GM19238 (cell line): ENCODE data around the gene CHST3.
"Not testable (repeated sequence)": the region's sequence is repeated elsewhere in the genome, so short reads cannot be mapped to it uniquely, and the experiment has no call there.

Experiments used
- DNase-seq: peaks from one replicate; pipeline ENCODE4 v3.0.0; 2011; ENCODE audit warnings: low spot score; ENCODE audit not compliant: insufficient read length

CHST3 gene

GRCh38 chr10:71988895-71989294, 24.7 kb downstream of the CHST3 start:
- DNase-seq = not testable (repeated sequence)

DNA sequence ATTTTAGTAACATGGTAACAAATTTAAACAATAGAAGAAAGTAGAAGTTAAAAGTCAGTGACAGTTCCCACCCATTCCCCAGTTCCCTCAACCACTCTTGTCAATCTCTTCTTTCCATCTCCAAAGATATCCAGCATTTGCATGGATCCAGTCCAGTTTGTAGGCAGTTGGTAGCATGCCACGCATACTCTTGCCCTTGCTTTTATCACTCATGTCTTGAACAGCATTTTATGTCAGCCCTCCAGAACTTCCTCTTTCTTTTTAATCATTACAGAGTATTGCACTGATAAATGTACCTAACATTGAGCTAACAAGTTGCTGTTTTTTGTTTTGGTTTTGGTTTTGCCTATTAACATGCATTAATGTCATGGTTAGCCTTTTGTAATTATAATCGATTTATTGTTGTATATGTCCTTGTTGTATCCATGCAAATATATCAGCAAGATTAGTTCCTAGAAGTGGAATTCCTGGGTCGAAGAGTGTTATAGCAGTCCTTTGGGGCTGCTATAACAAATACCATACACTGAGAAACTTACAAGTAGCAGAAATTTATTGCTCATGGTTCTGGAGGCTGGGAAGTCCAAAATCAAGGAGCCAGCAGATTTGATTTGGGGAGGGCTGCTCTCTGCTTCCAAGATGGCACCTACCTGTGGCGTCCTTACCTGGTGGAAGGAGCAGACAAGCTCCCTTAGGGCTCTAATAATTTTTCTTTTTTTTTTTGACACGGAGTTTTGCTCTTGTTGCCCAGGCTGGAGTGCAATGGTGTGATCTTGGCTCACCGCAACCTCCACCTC, 25.7 kb downstream of the CHST3 start:
- DNase-seq = no peak

DNA sequence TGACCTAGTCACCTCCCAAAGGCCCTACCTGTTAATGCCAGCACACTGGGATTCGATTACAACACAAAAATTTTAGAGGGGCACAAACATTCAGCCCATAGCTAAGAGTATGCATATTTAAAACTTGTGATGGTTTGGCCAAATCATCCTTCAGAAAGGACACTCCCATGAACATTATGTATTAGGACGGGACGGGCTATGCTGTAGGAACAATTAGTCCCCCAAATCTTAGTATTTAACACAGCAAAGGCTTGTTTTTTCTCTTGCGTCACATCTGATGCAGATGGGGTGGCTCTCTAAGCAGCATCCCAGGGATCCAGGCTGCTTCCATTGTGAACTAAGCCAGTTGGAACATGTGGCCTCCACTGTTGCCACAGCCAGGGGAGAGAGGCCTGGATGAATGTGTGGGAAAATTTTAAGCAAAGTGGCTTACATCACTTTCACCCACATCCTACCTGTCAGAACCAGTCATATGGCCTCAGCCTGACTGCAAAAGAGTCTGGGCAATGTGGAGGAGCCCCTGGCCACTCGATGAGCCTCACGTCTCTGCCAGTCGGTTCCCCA, 26.6 kb downstream of the CHST3 start:
- DNase-seq = no peak

DNA sequence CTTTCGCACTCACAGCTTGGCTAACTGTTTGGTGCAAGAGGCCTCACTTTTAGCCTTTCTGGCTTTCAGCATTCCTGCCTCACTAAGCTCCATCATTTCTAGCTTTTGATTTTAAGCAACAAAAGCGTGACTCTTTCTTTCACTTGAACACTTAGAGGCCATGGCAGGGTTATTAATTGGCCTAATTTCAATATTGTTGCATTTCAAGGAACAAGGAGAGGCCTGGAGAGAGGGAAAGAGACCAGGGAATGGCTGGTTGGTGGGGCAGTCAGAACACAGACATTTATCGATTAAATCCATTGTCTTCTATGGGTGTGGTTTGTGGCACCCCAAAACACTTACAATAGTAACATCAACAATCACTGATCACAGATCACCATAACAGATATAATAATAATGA, 31.3 kb downstream of the CHST3 start:
- no peak for DNase-seq

DNA sequence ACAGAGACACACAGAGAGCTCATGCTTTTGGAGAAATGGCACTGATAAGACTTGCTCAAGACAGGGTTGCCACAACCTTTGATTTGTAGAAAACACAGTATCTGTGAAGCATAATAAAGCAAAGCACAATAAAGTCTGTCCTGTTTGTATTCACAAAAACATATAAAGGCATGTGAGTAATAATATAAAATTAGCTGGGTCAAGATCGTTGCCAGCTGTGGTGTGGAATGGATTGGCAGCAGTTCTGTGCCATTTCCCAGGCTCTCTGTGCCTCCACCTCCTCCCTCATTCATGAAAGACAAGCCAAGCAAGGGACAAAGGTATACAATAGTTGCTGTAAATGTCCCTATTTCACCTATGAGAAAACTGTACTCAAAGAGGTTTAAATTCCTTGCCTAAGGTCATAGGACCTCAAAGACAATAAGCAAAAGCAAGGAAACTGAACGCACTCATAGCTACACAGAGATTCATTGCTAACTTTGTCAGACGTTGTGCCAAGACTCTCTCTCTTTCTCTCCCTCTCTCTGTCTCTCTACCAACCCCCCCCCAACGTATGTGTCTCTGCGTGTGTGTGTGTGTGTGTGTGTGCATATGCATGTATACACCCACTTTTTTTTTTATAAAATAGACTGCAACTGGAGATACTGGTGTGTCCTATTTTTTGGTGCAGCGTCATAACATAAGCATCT, 31.8 kb downstream of the CHST3 start:
- no peak for DNase-seq

DNA sequence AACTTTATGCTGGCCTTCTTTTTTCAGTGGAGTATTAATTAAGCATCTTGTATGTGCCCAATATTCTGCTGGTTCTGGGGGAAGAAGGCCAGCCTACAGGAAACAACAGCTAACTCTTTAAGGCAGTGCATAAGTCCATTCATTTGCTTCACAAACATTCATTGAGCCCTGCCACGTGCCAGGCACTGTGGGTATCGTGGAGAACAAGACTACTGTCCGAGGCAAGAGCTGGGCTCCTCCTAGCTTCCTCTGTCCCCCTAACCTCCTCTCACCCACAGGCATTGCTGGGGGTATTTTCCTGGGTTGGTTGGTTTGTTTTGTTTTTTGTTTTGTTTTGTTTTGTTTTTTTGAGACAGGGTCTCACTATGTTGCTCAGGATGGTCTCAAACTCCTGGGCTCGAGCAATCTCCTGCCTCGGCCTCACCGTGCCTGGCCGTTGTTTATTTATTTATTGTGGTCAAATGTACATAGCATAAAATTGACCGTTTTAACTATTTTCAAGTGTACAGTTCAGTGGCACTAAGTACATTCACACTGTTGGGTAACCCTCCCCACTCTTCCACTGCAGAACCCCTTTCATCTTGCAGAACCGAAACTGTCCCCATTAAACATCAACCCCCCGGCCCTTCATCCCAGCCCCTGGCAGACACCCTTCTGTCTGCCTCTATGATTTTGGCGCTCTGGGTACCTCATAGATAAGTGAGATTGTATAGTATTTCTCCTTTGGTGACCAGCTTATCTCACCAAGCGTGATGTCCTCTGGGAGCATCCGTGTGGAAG, 32.6 kb downstream of the CHST3 start:
- no peak for DNase-seq

DNA sequence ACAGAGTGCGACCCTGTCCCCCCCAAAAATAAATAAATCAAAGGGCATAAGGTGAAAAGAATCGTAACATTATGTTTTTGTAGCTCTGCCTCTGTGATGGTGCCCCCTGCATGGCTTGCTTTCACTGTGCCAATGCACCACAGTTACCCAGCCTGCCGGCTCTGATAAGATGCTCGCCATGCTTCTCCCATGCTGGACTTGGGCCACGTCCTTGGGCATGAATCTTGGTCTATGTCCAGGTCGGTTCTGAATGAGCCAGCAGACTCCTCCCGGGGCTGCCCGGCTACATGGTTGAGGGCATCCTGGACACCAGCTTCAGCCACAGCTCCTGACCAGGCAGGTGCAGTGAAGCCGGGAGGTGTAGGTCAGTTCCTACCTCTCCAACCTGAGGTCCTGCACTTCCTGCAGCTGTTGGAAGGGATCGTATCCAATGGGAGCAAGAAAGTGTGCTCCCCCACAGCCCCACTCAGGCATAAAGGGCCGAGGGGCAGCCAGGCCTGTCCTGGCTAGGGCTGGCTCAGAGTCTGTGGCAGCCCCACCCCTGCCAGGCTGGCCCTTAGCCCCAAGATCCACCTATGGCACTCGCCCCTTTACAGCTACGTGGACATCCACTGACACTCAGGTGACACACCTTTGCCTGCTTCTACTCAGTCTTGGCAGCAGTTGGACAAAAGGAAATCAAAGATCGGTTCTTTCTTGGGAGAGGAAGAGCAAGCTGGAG, 34.1 kb downstream of the CHST3 start:
- DNase-seq = no peak

DNA sequence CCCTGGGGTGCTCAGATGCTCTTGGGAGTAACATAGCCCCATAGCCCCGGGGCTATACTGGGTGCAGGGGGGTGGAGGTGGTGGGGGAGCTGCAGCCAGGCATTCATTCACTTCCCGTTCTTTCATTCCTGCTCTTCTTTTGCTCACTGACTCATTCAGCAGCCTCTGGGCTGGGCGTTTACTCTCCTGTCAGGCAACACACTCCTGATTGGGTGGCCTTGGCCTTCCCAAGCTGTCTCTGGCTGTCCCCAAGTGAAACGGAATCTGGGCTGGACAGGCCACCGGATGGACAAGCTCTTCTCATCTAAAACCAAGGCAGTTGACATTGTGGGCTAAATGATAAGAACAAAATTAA, 34.6 kb downstream of the CHST3 start:
- DNase-seq = no peak

- DNase-seq = no peak
Measured at GRCh38 chr10:71999360-72000072, 35.3 kb downstream of the CHST3 start.

- no peak for DNase-seq
Measured at GRCh38 chr10:72000073-72001032, 36.2 kb downstream of the CHST3 start.

- DNase-seq = no peak
Measured at GRCh38 chr10:72001033-72001395, 36.8 kb downstream of the CHST3 start.

DNA sequence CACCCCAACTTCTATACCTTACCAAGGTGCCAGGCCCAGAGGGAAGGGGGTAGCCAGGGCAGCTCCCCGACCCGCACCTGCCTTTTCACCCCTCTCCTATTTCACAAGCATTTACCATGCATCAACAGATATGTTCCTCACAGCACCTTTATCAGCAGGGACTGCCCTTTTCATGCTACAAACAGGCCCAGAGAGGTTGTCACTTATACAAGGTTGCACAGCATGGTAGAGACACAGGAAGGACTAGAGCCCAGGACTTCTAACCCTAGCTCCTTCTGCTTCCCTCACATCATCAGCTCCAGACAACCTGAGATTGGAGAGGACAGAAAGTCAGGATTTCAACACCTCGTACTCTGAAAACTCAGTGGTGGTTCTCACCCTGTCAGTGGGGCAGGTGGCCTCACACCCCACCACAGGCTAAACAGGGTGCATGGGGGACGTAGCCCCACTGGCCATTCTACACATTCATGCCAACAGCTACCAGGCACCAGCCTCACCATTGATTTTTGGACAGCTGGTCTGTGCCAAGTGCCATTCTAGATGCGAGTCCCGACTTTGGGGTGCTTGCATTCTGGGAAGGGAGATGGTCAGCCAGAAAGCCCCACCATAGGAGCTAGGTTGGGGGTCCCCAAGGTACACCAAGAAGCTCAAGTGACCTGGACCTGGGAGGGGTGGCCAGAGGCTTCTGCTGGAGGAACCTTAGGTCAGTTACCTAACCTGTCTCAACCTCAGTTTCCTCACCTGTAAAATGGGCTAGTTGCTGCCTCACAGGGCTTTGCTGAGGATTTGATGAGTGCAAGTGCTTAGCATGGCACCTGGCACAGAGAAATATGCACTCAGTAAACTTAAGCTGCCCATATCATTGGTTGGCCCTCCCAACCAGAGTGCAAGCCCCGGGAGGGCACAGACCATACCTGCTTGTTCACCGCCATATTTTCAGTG, 38.4 kb downstream of the CHST3 start:
- DNase-seq = no peak

- DNase-seq = no peak
Measured at GRCh38 chr10:72006026-72006425, 41.8 kb downstream of the CHST3 start.

- no peak for DNase-seq
Measured at GRCh38 chr10:72007246-72007892, 43.2 kb downstream of the CHST3 start.

DNA sequence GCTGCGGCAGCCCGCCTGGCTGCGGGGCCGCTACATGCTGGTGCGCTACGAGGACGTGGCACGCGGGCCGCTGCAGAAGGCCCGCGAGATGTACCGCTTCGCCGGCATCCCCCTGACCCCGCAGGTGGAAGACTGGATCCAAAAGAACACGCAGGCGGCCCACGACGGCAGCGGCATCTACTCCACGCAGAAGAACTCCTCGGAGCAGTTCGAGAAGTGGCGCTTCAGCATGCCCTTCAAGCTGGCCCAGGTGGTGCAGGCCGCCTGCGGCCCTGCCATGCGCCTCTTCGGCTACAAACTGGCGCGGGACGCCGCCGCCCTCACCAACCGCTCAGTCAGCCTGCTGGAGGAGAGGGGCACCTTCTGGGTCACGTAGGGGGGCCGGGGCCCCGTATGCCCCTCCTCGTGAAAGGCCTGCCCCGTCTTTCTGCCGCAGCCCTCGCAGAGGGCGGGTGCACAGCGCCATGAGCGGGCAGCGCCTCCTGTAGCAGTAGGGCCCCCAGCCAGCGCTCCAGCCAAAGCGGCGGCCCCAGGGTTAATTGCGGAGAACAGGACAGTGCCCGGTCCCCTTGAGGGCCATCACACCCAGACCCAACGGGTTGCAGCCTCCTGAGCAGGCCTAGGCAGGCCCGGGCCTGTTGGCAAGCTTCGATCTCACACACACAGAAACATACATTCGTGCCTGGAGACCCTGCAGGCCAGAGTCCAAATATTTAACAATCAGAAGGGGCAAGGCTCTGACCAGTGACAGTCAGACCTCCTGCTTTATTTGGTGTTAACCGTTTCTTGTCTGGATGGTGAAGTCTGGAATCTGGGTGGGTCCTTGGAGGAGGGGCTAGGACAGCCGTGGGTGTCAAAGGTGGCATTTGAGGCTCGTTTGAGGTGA, 44.1 kb downstream of the CHST3 start:
- no peak for DNase-seq

GRCh38 chr10:72009051-72009424, 44.8 kb downstream of the CHST3 start:
- DNase-seq = no peak
